CD4-positive, alpha-beta T cell treated with Interleukin-10 for 1 hour (primary cell): Measurements from ENCODE around the gene CALR3.
"Not testable (repeated sequence)": the region's sequence is repeated elsewhere in the genome, so short reads cannot be mapped to it uniquely, and the experiment has no call there.

ENCODE experiments used
- DNase-seq: peaks from one replicate; pipeline ENCODE4 v3.0.0-alpha.2; 2020

Gene CALR3

GRCh38 chr19:16486476-16486875 lies 9.5 kb downstream of the CALR3 start:
- DNase-seq = not testable (repeated sequence)

- DNase-seq = no peak
Observed at GRCh38 chr19:16482745-16483144, 13.2 kb downstream of the CALR3 start.

- DNase-seq = no peak
Observed at GRCh38 chr19:16477311-16477710, 18.7 kb downstream of the CALR3 start.

- no peak for DNase-seq
Observed at GRCh38 chr19:16476401-16476800, 19.6 kb downstream of the CALR3 start.

GRCh38 chr19:16473875-16474392 lies 22.0 kb downstream of the CALR3 start:
- DNase-seq = no peak

- no peak for DNase-seq
Observed at GRCh38 chr19:16472992-16473391, 23.0 kb downstream of the CALR3 start.

GRCh38 chr19:16472559-16472899 lies 23.4 kb downstream of the CALR3 start:
- not testable (repeated sequence) for DNase-seq

- DNase-seq = peak; percentile 14
Observed at GRCh38 chr19:16470911-16471811, 24.8 kb downstream of the CALR3 start.

GRCh38 chr19:16470541-16470910 lies 25.4 kb downstream of the CALR3 start:
- no peak for DNase-seq

GRCh38 chr19:16467581-16467980 lies 28.4 kb downstream of the CALR3 start:
- DNase-seq = no peak

- not testable (repeated sequence) for DNase-seq
Observed at GRCh38 chr19:16466802-16467427, 29.1 kb downstream of the CALR3 start.

GRCh38 chr19:16465239-16465638 lies 30.7 kb downstream of the CALR3 start:
- DNase-seq = no peak

- no peak for DNase-seq
Observed at GRCh38 chr19:16463991-16464575, 31.9 kb downstream of the CALR3 start.

- DNase-seq = no peak
Observed at GRCh38 chr19:16463341-16463990, 32.5 kb downstream of the CALR3 start.

GRCh38 chr19:16462757-16463250 lies 33.2 kb downstream of the CALR3 start:
- no peak for DNase-seq

- no peak for DNase-seq
Observed at GRCh38 chr19:16461630-16462051, 34.3 kb downstream of the CALR3 start.

GRCh38 chr19:16460454-16460853 lies 35.5 kb downstream of the CALR3 start:
- DNase-seq = no peak

GRCh38 chr19:16459680-16460079 lies 36.3 kb downstream of the CALR3 start:
- DNase-seq = no peak

GRCh38 chr19:16458391-16459341 lies 37.3 kb downstream of the CALR3 start:
- no peak for DNase-seq

- no peak for DNase-seq
Observed at GRCh38 chr19:16457954-16458331, 38.0 kb downstream of the CALR3 start.

GRCh38 chr19:16457195-16457953 lies 38.6 kb downstream of the CALR3 start:
- no peak for DNase-seq
